PC-3 (cell line): ENCODE measurements around the gene CMTM8. TPM values are rescaled to one million over a fixed set of nuclear protein-coding genes. Genes with fewer than 3 reads are reported as not detected.

Source experiments
- ATAC-seq: fragments of 200-7000 bp; cut with Tn5 transposase; 2 replicates; pipeline ENCODE4 v1.9.1; 2020; ENCODE audit warnings: mild to moderate bottlenecking, moderate library complexity
- BruUV-seq: library from RNA; stranded (reverse); fragments of 400-500 nt; replicated peaks from 2 replicates; lab custom pipeline; 2021; lab: Mats Ljungman, UMichigan
- CTCF ChIA-PET: fragments of 300-600 bp; sonication (Branson Sonifier 250); formaldehyde crosslinking; loops from one replicate; lab custom pipeline; 2022; ENCODE audit warnings: antibody characterized with exemption; lab: Charles Lee
- POLR2A ChIA-PET: fragments of 300-600 bp; sonication (Branson Sonifier 250); formaldehyde crosslinking; loops from one replicate; lab custom pipeline; 2022; ENCODE audit warnings: antibody characterized with exemption; ENCODE audit not compliant: unreplicated experiment; lab: Charles Lee
- DNase-seq: peaks from one replicate; pipeline ENCODE4 v3.0.0-alpha.2; 2015
- H2AFZ ChIP-seq: fragments of 300-600 bp; sonication (generic); 2 replicates; pipeline ENCODE4 v1.6.0; 2016; ENCODE audit warnings: antibody characterized with exemption, low read length
- H3F3A ChIP-seq: fragments of 300-600 bp; sonication (generic); one replicate; pipeline ENCODE4 v1.6.0; 2017; ENCODE audit warnings: antibody characterized with exemption, low read length, control low read depth, mild to moderate bottlenecking; ENCODE audit not compliant: unreplicated experiment
- H3K27ac ChIP-seq: fragments of 300-600 bp; sonication (generic); 2 replicates; pipeline ENCODE4 v1.5.1; 2016; ENCODE audit warnings: mild to moderate bottlenecking, low read length
- H3K27me3 ChIP-seq: fragments of 300-600 bp; sonication (generic); 2 replicates; pipeline ENCODE4 v1.6.1; 2016; ENCODE audit warnings: low read length, mixed read lengths
- H3K36me3 ChIP-seq: fragments of 300-600 bp; sonication (generic); 2 replicates; pipeline ENCODE4 v1.6.1; 2016; ENCODE audit warnings: low read depth, mixed run types, low read length, mixed read lengths
- H3K4me1 ChIP-seq: fragments of 300-600 bp; sonication (generic); 2 replicates; pipeline ENCODE4 v1.5.1; 2016; ENCODE audit warnings: low read length; ENCODE audit not compliant: insufficient read depth
- H3K4me2 ChIP-seq: fragments of 300-600 bp; sonication (generic); 2 replicates; pipeline ENCODE4 v1.6.0; 2016; ENCODE audit warnings: low read length
- H3K4me3 ChIP-seq: fragments of 300-600 bp; sonication (generic); 2 replicates; pipeline ENCODE4 v1.5.1; 2016; ENCODE audit warnings: mild to moderate bottlenecking, low read length, mixed read lengths
- H3K79me2 ChIP-seq: fragments of 300-600 bp; sonication (generic); 2 replicates; pipeline ENCODE4 v1.6.1; 2017; ENCODE audit warnings: low read length, mixed read lengths
- H3K9ac ChIP-seq: fragments of 300-600 bp; sonication (generic); 2 replicates; pipeline ENCODE4 v1.6.0; 2016; ENCODE audit warnings: mild to moderate bottlenecking, low read length
- H3K9me2 ChIP-seq: fragments of 300-600 bp; sonication (generic); replicated peaks from 2 replicates; pipeline ENCODE4 v1.6.1; 2016; ENCODE audit warnings: mixed run types, low read length, mixed read lengths
- H3K9me3 ChIP-seq: fragments of 300-600 bp; sonication (generic); 2 replicates; pipeline ENCODE4 v1.6.1; 2016; ENCODE audit warnings: low read length, mixed read lengths
- H4K20me1 ChIP-seq: fragments of 300-600 bp; sonication (generic); 2 replicates; pipeline ENCODE4 v1.6.1; 2016; ENCODE audit warnings: low read length, mixed read lengths
- CTCF ChIP-seq: fragments of 300-600 bp; sonication (generic); conservative IDR thresholded peaks from 2 replicates; pipeline ENCODE4 v1.5.1; 2017; ENCODE audit warnings: antibody characterized with exemption, low read depth, mild to moderate bottlenecking, low read length
- EZH2 ChIP-seq: fragments of 300-600 bp; sonication (generic); IDR thresholded peaks from one replicate; pipeline ENCODE4 v1.6.1; 2017; ENCODE audit warnings: antibody characterized with exemption, mild to moderate bottlenecking, low read length; ENCODE audit not compliant: unreplicated experiment
- EZH2phosphoT487 ChIP-seq: fragments of 300-600 bp; sonication (generic); IDR thresholded peaks from 2 replicates; pipeline ENCODE4 v1.6.1; 2018; ENCODE audit warnings: mild to moderate bottlenecking, antibody characterized with exemption, low read length, borderline replicate concordance
- intact Hi-C: fragments of 100-400 bp; cut with micrococcal nuclease; formaldehyde crosslinking; loops from 2 replicates; pipeline ENCODE4 v1.9.0; 2023
- total RNA-seq: library from RNA; depleted of rRNA; stranded (reverse); fragments of >200 nt; gene quantifications from 2 replicates; pipeline ENCODE4 v1.2.3, GENCODE V29; 2014

The CMTM8 gene
- total RNA-seq, 1 experiment from 2014 or later = 5.2 TPM

DNA sequence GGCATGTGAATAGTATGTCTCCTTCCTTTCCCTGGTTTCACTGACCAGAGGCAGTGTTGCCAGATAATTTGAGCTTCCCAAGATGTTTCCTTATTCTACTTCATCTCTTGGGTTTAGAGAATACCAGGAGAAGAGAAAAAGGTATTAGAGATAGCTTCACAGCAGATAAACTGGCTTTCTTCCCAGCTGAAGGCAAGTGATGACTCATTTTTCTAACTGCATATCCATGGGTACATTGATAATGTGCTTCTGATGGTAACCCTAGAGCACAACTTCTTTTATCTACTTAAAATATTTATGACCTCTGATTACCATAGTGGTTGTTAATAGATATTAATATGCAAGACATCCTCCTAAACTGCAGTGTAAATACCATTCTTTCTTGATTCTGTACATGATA is 34.6 kb upstream of the CMTM8 start:
- ChIA-PET POLR2A (no interaction called here), CTCF (no interaction called here)
- DNase-seq (peak; percentile 57), ATAC-seq (peak; percentile 57)
- no peaks in the 10 kb centered on the region for H4K20me1 ChIP-seq
- no peaks in the 10 kb centered on the region for H3K27me3 ChIP-seq
- no peak overlapping the region for H3K27ac ChIP-seq
- H3K79me2 ChIP-seq = no peaks in the 10 kb centered on the region
- H3K9me3 ChIP-seq = no peaks in the 10 kb centered on the region
- no TSS peak for BruUV-seq
- H2AFZ ChIP-seq = no peak overlapping the region
- H3K4me1 ChIP-seq = no peaks in the 10 kb centered on the region
- H3K4me2 ChIP-seq = no peak overlapping the region
- H3K9me2 ChIP-seq = no peaks in the 10 kb centered on the region
- no peaks in the 10 kb centered on the region for H3K36me3 ChIP-seq
- no peak overlapping the region for H3K9ac ChIP-seq
- TF ChIP-seq EZH2 (no peak), EZH2phosphoT487 (no peak), CTCF (no peak)
- H3K4me3 ChIP-seq = no peak overlapping the region
- H3F3A ChIP-seq = no peaks in the 10 kb centered on the region
- intact Hi-C loops = no loop called here

DNA sequence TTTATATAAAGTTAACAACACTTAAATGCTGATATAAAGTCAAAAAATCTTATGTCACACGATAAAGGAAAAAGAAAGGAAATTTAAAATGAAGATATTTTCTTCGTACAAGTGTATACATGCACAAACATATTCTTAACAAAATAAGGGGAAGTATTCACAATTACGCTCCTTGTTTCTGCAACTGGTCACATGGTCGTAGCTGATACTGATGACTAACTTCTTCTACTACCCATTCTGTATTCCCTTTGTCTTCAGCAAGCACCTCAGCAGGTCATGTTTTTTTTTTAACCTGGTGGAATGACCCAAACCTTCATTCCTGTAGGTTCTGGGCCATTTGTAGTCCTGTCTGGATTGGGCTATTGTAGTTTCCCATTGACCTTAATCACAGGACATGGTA is 30.0 kb upstream of the CMTM8 start:
- CTCF ChIA-PET = no interaction called here
- TF ChIP-seq EZH2 (no peak), EZH2phosphoT487 (no peak), CTCF (no peak)
- intact Hi-C loops = no loop called here

DNA sequence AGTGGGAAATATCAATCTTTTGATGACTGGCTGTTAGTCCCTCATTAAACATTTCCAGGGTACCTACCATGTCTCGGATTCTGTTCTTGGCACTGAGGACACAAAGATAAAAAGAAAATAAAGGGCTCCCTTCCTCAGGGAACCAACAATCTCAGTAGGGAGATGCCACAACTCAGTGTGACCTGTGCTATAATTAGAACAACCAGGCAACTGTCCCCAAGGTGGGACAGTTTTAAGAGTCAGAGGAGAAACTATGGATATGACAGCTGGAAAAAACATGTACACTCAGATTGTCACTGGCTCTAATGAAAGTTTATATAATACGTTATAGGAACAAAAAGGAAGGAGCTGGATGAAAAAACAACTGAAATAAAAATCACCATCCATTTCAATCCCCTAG is 23.3 kb upstream of the CMTM8 start:
- no peak overlapping the region for H3K4me2 ChIP-seq
- ATAC-seq (no peak), DNase-seq (no peak)
- no peaks in the 10 kb centered on the region for H3F3A ChIP-seq
- ChIA-PET CTCF (no interaction called here), POLR2A (no interaction called here)
- no peaks in the 10 kb centered on the region for H4K20me1 ChIP-seq
- H3K4me3 ChIP-seq = no peak overlapping the region
- no peak overlapping the region for H3K9ac ChIP-seq
- intact Hi-C loops = no loop called here
- no peaks in the 10 kb centered on the region for H3K9me2 ChIP-seq
- H3K27me3 ChIP-seq = no peaks in the 10 kb centered on the region
- no TSS peak for BruUV-seq
- no peaks in the 10 kb centered on the region for H3K36me3 ChIP-seq
- H3K9me3 ChIP-seq = no peaks in the 10 kb centered on the region
- no peak overlapping the region for H3K27ac ChIP-seq
- H3K79me2 ChIP-seq = no peaks in the 10 kb centered on the region
- TF ChIP-seq CTCF (no peak), EZH2phosphoT487 (no peak), EZH2 (no peak)
- H2AFZ ChIP-seq = no peak overlapping the region
- H3K4me1 ChIP-seq = no peaks in the 10 kb centered on the region

More for the DNA sequence above, 30.0 kb upstream of the CMTM8 start:
- no TSS peak for BruUV-seq
- H3K27ac ChIP-seq = no peak overlapping the region
- H3K79me2 ChIP-seq = no peaks in the 10 kb centered on the region
- H3K4me3 ChIP-seq = no peak overlapping the region
- no peaks in the 10 kb centered on the region for H3K9me3 ChIP-seq
- POLR2A ChIA-PET = no interaction called here
- DNase-seq = no peak
- H2AFZ ChIP-seq = no peak overlapping the region
- no peaks in the 10 kb centered on the region for H3K9me2 ChIP-seq
- no peaks in the 10 kb centered on the region for H3K4me1 ChIP-seq
- ATAC-seq = no peak
- H3K36me3 ChIP-seq = no peaks in the 10 kb centered on the region
- no peaks in the 10 kb centered on the region for H3F3A ChIP-seq
- H4K20me1 ChIP-seq = no peaks in the 10 kb centered on the region
- H3K4me2 ChIP-seq = no peak overlapping the region
- no peaks in the 10 kb centered on the region for H3K27me3 ChIP-seq
- no peak overlapping the region for H3K9ac ChIP-seq
